Right lobe of liver (tissue), 6 donors: Measurements from ENCODE around the gene CDHR1. TPM values are rescaled to one million over a fixed set of nuclear protein-coding genes. Genes with fewer than 3 reads are reported as not detected.
"Not testable (repeated sequence)": the region's sequence is repeated elsewhere in the genome, so short reads cannot be mapped to it uniquely, and the experiment has no call there.

Experiments used
- ATAC-seq, 4 donors: fragments of 200-7000 bp; cut with Tn5 transposase; one replicate each; pipeline ENCODE4 v1.9.1; 2020; ENCODE audit warnings: mild to moderate bottlenecking in 4 of 4, moderate library complexity in 4 of 4
- DNase-seq, 3 donors: peaks; one replicate each; pipeline ENCODE4 v3.0.0-alpha.2; 2020
- H3K27ac ChIP-seq, 3 donors: fragments of 200-600 bp; one replicate each; pipeline ENCODE4 v1.8.0; 2022
- H3K27me3 ChIP-seq, 2 donors: fragments of 200-600 bp; one replicate each; pipeline ENCODE4 v1.8.0; 2022
- H3K36me3 ChIP-seq, 4 donors: fragments of 200-600 bp; sonication (generic) in 1 of 4; one replicate each; pipeline versions ENCODE4 v1.5.1 to v1.8.0; 2017 to 2022; ENCODE audit warnings: control low read depth in 1 of 4
- H3K4me1 ChIP-seq, 4 donors: fragments of 200-600 bp; sonication (generic) in 1 of 4; one replicate each; pipeline versions ENCODE4 v1.5.1 to v1.8.0; 2017 to 2022; ENCODE audit warnings: control low read depth in 1 of 4
- H3K4me3 ChIP-seq, 3 donors: fragments of 200-600 bp; one replicate each; pipeline ENCODE4 v1.8.0; 2022
- H3K9me3 ChIP-seq, 4 donors: fragments of 200-600 bp; sonication (generic) in 1 of 4; one replicate each; pipeline versions ENCODE4 v1.5.1 to v1.8.0; 2017 to 2022; ENCODE audit warnings: control low read depth in 1 of 4
- POLR2A ChIP-seq: fragments of 450-650 bp; IDR thresholded peaks from one replicate; pipeline ENCODE4 v1.6.1; 2017; ENCODE audit warnings: antibody characterized with exemption, mild to moderate bottlenecking
- WGBS: methylation state at CpG from one replicate; pipeline ENCODE4 v1.1.6; 2018; ENCODE audit warnings: low coverage, low lambda C conversion rate; ENCODE audit not compliant: insufficient coverage; ENCODE audit errors: missing lambda C conversion rate; 5-methylcytosine and 5-hydroxymethylcytosine counted together
- intact Hi-C, 2 donors: fragments of 100-400 bp; cut with DNase I; formaldehyde crosslinking; loops; one replicate each; pipeline versions ENCODE4 v1.11.2 to v1.14.1; 2022
- total RNA-seq, 6 experiments: library from RNA; depleted of rRNA in 2 of 6; stranded (reverse); fragments of >200 nt in 2 of 6; fragmentation: NEBNext Ultra II Directional in 3 of 6; extraction: Animal tissue kit (Norgen Biotek cat#: 25700) in 3 of 6; gene quantifications; one replicate each; pipeline versions ENCODE4 v1.1.0 to v1.2.4, GENCODE V29; 2016 to 2023
- TF ChIP-seq, protein P1 (sequence below), 4 donors: fragments of 200-600 bp in 3 of 4; fragments of 450-650 bp in 1 of 4; IDR thresholded peaks; one replicate each; pipeline versions ENCODE4 v1.5.1 to v1.8.0; 2016 to 2022; ENCODE audit warnings: antibody characterized with exemption in 4 of 4, mild to moderate bottlenecking in 2 of 4
- donor health status: DM: no; HTN: yes; CAD: no.
- donor health status: DM: no; HTN: no; CAD: no.
- donor health status: DM: no; HTN: no; CAD: no.
- donor health status: DM: no; HTN: yes; CAD: no.
- donor health status: DM: no; HTN: yes; CAD: no.

Gene CDHR1
- total RNA-seq, 6 experiments from 2014 or later = 0.09 to 0.42 (median 0.19) TPM; not detected in 1

DNA sequence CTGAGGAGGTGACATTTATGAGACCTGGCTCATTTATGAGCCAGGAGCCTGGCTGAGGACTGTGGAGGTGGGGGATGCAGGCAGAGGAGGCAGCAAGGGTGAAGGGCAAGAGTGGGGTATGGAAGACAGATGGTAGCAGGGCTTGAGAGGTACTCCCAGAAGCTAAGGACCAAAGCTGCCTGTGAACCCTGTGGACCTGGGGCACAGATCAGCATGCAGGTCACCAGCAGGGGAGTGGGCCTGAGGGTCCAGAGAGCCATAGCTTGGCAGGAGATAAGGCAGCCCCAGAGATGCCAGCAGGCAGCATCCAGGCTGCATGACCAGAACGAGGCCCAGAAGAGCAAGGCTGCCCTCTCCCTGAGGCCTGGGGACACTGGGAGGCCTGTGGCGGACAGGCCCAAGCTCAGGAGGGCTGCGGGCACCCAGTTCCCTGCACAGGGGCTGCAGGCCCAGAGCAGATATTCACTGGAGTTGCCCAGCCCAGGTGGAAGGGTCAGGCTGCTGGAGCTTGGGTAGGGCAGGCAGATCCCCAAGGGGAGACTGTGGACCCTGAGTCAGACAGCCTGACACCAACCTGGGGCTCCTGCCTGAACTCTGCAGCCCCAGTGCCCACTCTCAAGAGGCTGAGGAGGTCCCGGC lies 17.4 kb upstream of the CDHR1 start:
- ATAC-seq = peak in 2 of 4 donors; percentile 12 to 32
- no peak overlapping the region for H3K4me3 ChIP-seq
- no peaks in the 10 kb centered on the region for H3K9me3 ChIP-seq
- no peak for TF ChIP-seq POLR2A
- TF ChIP-seq, protein P1, sequence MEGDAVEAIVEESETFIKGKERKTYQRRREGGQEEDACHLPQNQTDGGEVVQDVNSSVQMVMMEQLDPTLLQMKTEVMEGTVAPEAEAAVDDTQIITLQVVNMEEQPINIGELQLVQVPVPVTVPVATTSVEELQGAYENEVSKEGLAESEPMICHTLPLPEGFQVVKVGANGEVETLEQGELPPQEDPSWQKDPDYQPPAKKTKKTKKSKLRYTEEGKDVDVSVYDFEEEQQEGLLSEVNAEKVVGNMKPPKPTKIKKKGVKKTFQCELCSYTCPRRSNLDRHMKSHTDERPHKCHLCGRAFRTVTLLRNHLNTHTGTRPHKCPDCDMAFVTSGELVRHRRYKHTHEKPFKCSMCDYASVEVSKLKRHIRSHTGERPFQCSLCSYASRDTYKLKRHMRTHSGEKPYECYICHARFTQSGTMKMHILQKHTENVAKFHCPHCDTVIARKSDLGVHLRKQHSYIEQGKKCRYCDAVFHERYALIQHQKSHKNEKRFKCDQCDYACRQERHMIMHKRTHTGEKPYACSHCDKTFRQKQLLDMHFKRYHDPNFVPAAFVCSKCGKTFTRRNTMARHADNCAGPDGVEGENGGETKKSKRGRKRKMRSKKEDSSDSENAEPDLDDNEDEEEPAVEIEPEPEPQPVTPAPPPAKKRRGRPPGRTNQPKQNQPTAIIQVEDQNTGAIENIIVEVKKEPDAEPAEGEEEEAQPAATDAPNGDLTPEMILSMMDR (IDR thresholded peaks at IDR 0.05) = no peak
- intact Hi-C loops = no loop called here
- WGBS = no CpG with 5 or more reads among the region's 4 CpGs
- no peaks in the 10 kb centered on the region for H3K27me3 ChIP-seq
- no peaks in the 10 kb centered on the region for H3K36me3 ChIP-seq
- no peak for DNase-seq
- H3K27ac ChIP-seq = no peak overlapping the region
- H3K4me1 ChIP-seq = no peaks in the 10 kb centered on the region

- H3K27me3 ChIP-seq = no peaks in the 10 kb centered on the region
- TF ChIP-seq, protein P1 (IDR thresholded peaks at IDR 0.05) = no peak
- no peak for TF ChIP-seq POLR2A
- no peak overlapping the region for H3K4me3 ChIP-seq
- no peaks in the 10 kb centered on the region for H3K9me3 ChIP-seq
- peak in 1 of 3 donors; percentile 22 for DNase-seq
- peak; percentile 30 to 68 (median 64) for ATAC-seq
- H3K4me1 ChIP-seq = no peaks in the 10 kb centered on the region
- intact Hi-C loops = no loop called here
- H3K36me3 ChIP-seq = no peaks in the 10 kb centered on the region
- WGBS = 63% methylated on average over 4 of the region's 8 CpGs
- no peak overlapping the region for H3K27ac ChIP-seq
These were observed 16.7 kb upstream of the CDHR1 start for GRCh38 chr10:84177541-84178141.

GRCh38 chr10:84178160-84178609 lies 16.2 kb upstream of the CDHR1 start:
- Histone ChIP-seq H3K4me3 (no peak overlapping the region), H3K36me3 (no peaks in the 10 kb centered on the region), H3K4me1 (no peaks in the 10 kb centered on the region), H3K27me3 (no peaks in the 10 kb centered on the region), H3K9me3 (no peaks in the 10 kb centered on the region), H3K27ac (no peak overlapping the region)
- intact Hi-C loops = no loop called here
- whole genome bisulfite sequencing = 71% methylated on average over 3 of the region's 3 CpGs
- no peak for TF ChIP-seq POLR2A
- TF ChIP-seq, protein P1 (IDR thresholded peaks at IDR 0.05) = no peak
- DNase-seq (no peak), ATAC-seq (no peak)

- no peaks in the 10 kb centered on the region for H3K36me3 ChIP-seq
- intact Hi-C loops = no loop called here
- H3K27me3 ChIP-seq = no peaks in the 10 kb centered on the region
- H3K27ac ChIP-seq = no peak overlapping the region
- no peaks in the 10 kb centered on the region for H3K4me1 ChIP-seq
- TF ChIP-seq POLR2A = no peak
- TF ChIP-seq, protein P1 (IDR thresholded peaks at IDR 0.05) = no peak
- ATAC-seq = no peak
- DNase-seq = no peak
- H3K4me3 ChIP-seq = no peak overlapping the region
- 32% methylated on average over 4 of the region's 12 CpGs for WGBS
- H3K9me3 ChIP-seq = no peaks in the 10 kb centered on the region
These were observed 15.2 kb upstream of the CDHR1 start for GRCh38 chr10:84179059-84179710.

DNA sequence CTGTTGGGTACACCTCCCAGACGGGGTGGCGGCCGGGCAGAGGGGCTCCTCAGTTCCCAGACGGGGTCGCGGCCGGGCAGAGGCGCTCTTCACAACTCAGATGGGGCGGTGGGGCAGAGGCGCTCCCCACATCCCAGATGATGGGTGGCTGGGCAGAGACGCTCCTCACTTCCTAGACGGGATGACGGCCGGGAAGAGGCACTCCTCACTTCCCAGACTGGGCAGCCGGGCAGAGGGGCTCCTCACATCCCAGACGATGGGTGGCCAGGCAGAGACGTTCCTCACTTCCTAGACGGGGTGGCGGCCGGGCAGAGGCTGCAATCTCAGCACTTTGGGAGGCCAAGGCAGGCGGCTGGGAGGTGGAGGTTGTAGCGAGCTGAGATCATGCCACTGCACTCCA lies 14.0 kb upstream of the CDHR1 start:
- H3K36me3 ChIP-seq, H3K27me3 ChIP-seq, intact Hi-C loops, DNase-seq, H3K4me1 ChIP-seq, H3K27ac ChIP-seq, H3K4me3 ChIP-seq, ATAC-seq, H3K9me3 ChIP-seq: not testable (repeated sequence)
- WGBS = 96% methylated on average over 3 of the region's 22 CpGs
